ENCODE measurements around the gene LRRC32. TPM values are rescaled to one million over a fixed set of nuclear protein-coding genes. Genes with fewer than 3 reads are reported as not detected.

LRRC32 gene
- total RNA-seq, 1 experiment from 2014 or later: 0.46 TPM

- Histone ChIP-seq H4K91ac (ENCODE audit: insufficient read length, low read depth, low read length) (no peak overlapping the region), H3K14ac (ENCODE audit: insufficient read depth, low read length) (no peak overlapping the region), H2AFZ (ENCODE audit: low read length) (no peak overlapping the region), H3K4ac (ENCODE audit: low read depth, low read length) (no peak overlapping the region), H4K5ac (ENCODE audit: insufficient read length, low read depth, low read length) (no peak overlapping the region), H2AK5ac (ENCODE audit: insufficient read length, low read length) (no peak overlapping the region), H3K23me2 (ENCODE audit: insufficient read length, low read depth, low read length, poor library complexity, severe bottlenecking) (no peaks in the 10 kb centered on the region), H4K20me1 (ENCODE audit: control insufficient read depth, insufficient read depth, insufficient read length) (no peaks in the 10 kb centered on the region), H2BK120ac (ENCODE audit: low read depth, low read length, poor library complexity, severe bottlenecking) (no peak overlapping the region), H3K9me3 (ENCODE audit: control insufficient read depth, low read depth, low read length) (no peaks in the 10 kb centered on the region), H2BK5ac (ENCODE audit: insufficient read length, low read length) (no peak overlapping the region), H3K79me1 (ENCODE audit: insufficient read depth, low read depth, low read length, poor library complexity, severe bottlenecking) (no peaks in the 10 kb centered on the region), H4K8ac (replicated peaks; ENCODE audit: insufficient read length, low read depth, low read length) (no peak overlapping the region), H3K23ac (ENCODE audit: insufficient read length, low read depth, low read length) (no peak overlapping the region), H3K27ac (ENCODE audit: insufficient read length, low read depth, low read length) (no peak overlapping the region), H3K4me2 (ENCODE audit: insufficient read depth, insufficient read length, low read length) (no peak overlapping the region), H3K4me1 (ENCODE audit: insufficient read depth, low read length) (peaks cover 11% of the 10 kb centered on the region), H3K27me3 (ENCODE audit: insufficient read depth, low read length) (no peaks in the 10 kb centered on the region), H3K9ac (ENCODE audit: extremely low read depth, insufficient read length, low read length) (no peak overlapping the region), H2BK15ac (ENCODE audit: low read depth, low read length) (no peak overlapping the region), H3T11ph (ENCODE audit: low read length) (no peak overlapping the region), H3K18ac (ENCODE audit: insufficient read length, low read depth, low read length) (no peak overlapping the region), H2BK12ac (ENCODE audit: insufficient read length, low read depth, low read length) (no peak overlapping the region), H3K56ac (ENCODE audit: insufficient read length, low read depth, low read length) (no peak overlapping the region), H2BK20ac (ENCODE audit: low read depth, low read length, poor library complexity, severe bottlenecking) (no peak overlapping the region), H3K79me2 (ENCODE audit: insufficient read depth, low read length) (no peaks in the 10 kb centered on the region)
- no peak overlapping the region for H3K4me3 Mint-ChIP-seq
- no peak for DNase-seq
- WGBS (ENCODE audit: extremely low coverage, insufficient read length, low lambda C conversion rate): no CpG with 5 or more reads among the region's 5 CpGs
- peaks cover 14 to 17% of the 10 kb centered on the region in 2 experiments; a peak in 4 of 5 replicates for H3K9me3 Mint-ChIP-seq
- H3K4me1 Mint-ChIP-seq: peaks cover 32 to 39% of the 10 kb centered on the region in 2 experiments
- TF ChIP-seq, protein P1, sequence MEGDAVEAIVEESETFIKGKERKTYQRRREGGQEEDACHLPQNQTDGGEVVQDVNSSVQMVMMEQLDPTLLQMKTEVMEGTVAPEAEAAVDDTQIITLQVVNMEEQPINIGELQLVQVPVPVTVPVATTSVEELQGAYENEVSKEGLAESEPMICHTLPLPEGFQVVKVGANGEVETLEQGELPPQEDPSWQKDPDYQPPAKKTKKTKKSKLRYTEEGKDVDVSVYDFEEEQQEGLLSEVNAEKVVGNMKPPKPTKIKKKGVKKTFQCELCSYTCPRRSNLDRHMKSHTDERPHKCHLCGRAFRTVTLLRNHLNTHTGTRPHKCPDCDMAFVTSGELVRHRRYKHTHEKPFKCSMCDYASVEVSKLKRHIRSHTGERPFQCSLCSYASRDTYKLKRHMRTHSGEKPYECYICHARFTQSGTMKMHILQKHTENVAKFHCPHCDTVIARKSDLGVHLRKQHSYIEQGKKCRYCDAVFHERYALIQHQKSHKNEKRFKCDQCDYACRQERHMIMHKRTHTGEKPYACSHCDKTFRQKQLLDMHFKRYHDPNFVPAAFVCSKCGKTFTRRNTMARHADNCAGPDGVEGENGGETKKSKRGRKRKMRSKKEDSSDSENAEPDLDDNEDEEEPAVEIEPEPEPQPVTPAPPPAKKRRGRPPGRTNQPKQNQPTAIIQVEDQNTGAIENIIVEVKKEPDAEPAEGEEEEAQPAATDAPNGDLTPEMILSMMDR (conservative IDR thresholded peaks at IDR 0.05): no peak
- peak overlapping the region in 1 of 3 experiments; percentile 70; a peak in 1 of 7 replicates for H3K27ac Mint-ChIP-seq
- H3K36me3 Mint-ChIP-seq (ENCODE audit: insufficient read depth in 1 of 3, low read depth in 3 of 3): peaks cover 2 to 19% (median 6%) of the 10 kb centered on the region in 3 experiments; a peak in 3 of 7 replicates
- H3K27me3 Mint-ChIP-seq (ENCODE audit: low read depth): peaks cover 5% of the 10 kb centered on the region
Observed at GRCh38 chr11:76706667-76707066, 36.1 kb upstream of the LRRC32 start.

Data from H9 (cell line).